Progenitor cell of endocrine pancreas (in vitro differentiated cells): ENCODE data around the gene ANGPT4. TPM values are rescaled to one million over a fixed set of nuclear protein-coding genes. Genes with fewer than 3 reads are reported as not detected.

Experiments
- DNase-seq: peaks from one replicate; pipeline ENCODE4 v3.0.0; 2021; ENCODE audit warnings: low spot score; ENCODE audit not compliant: unreplicated experiment
- H3K27ac Mint-ChIP-seq: 2 replicates; pipeline ENCODE4 v1.8.0; 2021; ENCODE audit warnings: mild to moderate bottlenecking, moderate library complexity, mixed read lengths
- H3K27me3 Mint-ChIP-seq: 2 replicates; pipeline ENCODE4 v1.8.0; 2021; ENCODE audit warnings: mixed read lengths
- H3K36me3 Mint-ChIP-seq: 2 replicates; pipeline ENCODE4 v1.8.0; 2022; ENCODE audit warnings: mixed read lengths; ENCODE audit not compliant: insufficient read depth
- H3K4me1 Mint-ChIP-seq: 2 replicates; pipeline ENCODE4 v1.8.0; 2021; ENCODE audit warnings: low read depth, mixed read lengths
- H3K4me3 Mint-ChIP-seq: 2 replicates; pipeline ENCODE4 v1.8.0; 2021; ENCODE audit warnings: low read depth, mild to moderate bottlenecking, moderate library complexity, mixed read lengths
- H3K9me3 Mint-ChIP-seq: 2 replicates; pipeline ENCODE4 v1.8.0; 2021; ENCODE audit warnings: low read depth, mixed read lengths
- total RNA-seq: library from RNA; stranded (reverse); gene quantifications from 2 replicates; pipeline ENCODE4 v1.2.1, GENCODE V29; 2021
- TF ChIP-seq, protein P1 (sequence below): fragments of 200-600 bp; sonication (generic); IDR thresholded peaks from one replicate; pipeline ENCODE4 v1.5.0; 2021; ENCODE audit warnings: antibody characterized with exemption, mild to moderate bottlenecking; ENCODE audit not compliant: unreplicated experiment

ANGPT4 gene
- total RNA-seq, 1 donor from 2014 or later = not detected

DNA sequence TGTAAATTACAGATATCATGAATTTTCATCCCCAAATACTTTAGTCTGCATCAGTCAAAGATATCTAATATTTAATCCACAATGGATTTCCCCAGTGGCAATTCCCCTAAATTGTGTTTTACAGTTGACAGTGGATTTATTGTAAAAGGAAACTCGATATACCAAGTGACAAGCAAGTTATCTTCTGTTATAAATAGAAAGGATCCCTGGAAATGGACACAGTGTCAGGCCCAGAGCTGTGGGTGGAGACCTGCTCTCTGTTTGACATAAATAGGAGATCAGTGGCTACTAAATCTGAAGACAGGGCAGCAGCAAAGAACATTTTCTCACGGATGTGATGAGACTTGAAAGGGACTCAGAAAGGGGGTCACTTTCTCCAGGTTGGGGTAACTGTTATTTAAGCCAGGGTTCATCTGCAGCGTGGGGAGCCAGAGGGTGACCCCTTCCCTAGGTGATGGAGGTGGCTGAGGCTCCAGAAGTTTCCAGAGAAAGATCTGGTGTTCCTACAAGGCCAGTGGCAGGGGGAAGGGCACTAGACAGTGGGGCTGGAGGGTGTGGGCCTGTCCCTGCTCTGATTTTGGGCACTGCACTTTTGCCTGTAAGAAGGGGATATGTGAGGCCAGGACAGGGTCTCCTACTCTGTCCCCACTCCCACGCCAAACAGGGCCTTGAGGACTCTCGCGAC is 94.9 kb downstream of the ANGPT4 start:
- Mint-ChIP-seq H3K27me3 (peaks cover 4% of the 10 kb centered on the region), H3K27ac (no peak overlapping the region), H3K4me3 (no peak overlapping the region), H3K4me1 (peaks cover 6% of the 10 kb centered on the region), H3K36me3 (no peaks in the 10 kb centered on the region), H3K9me3 (no peaks in the 10 kb centered on the region)
- TF ChIP-seq, protein P1, sequence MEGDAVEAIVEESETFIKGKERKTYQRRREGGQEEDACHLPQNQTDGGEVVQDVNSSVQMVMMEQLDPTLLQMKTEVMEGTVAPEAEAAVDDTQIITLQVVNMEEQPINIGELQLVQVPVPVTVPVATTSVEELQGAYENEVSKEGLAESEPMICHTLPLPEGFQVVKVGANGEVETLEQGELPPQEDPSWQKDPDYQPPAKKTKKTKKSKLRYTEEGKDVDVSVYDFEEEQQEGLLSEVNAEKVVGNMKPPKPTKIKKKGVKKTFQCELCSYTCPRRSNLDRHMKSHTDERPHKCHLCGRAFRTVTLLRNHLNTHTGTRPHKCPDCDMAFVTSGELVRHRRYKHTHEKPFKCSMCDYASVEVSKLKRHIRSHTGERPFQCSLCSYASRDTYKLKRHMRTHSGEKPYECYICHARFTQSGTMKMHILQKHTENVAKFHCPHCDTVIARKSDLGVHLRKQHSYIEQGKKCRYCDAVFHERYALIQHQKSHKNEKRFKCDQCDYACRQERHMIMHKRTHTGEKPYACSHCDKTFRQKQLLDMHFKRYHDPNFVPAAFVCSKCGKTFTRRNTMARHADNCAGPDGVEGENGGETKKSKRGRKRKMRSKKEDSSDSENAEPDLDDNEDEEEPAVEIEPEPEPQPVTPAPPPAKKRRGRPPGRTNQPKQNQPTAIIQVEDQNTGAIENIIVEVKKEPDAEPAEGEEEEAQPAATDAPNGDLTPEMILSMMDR = no peak
- DNase-seq = no peak

DNA sequence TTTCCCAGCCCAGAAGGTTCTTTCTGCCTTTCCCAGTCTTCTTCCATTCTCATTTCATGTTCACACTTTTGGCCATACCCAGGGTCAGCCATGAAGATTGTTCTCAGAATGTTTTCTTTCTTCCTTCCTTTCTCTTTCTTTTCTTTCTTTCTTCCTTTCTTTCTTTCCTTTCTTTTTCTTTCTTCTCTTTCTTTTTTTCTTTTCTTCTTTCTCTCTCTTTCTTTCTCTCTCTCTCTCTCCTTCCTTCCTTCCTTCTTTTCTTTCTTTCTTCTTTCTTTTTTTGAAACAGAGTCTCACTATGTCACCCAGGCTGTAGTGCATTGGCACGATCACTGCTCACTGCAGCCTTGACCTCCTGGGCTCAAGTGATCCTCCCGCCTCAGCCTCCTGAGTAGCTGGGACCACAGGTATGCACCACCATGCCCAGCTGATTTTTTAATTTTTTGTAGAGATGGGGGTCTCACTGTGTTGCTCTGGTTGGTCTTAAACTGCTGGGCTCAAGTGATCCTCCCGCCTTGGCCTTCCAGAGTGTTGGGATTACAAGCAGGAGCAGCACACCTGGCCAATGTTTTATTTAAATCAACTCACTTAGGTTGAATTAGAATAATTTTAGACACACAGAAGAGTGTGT is 95.7 kb downstream of the ANGPT4 start:
- TF ChIP-seq, protein P1 = no peak
- Mint-ChIP-seq H3K27me3 (peaks cover 4% of the 10 kb centered on the region), H3K4me3 (no peak overlapping the region), H3K4me1 (peaks cover 6% of the 10 kb centered on the region), H3K36me3 (no peaks in the 10 kb centered on the region), H3K9me3 (no peaks in the 10 kb centered on the region), H3K27ac (no peak overlapping the region)
- no peak for DNase-seq

Other genes starting within 250 kb of the ANGPT4 start
- not detected in 2 replicates for gene SCRT2, start 240.5 kb downstream of the ANGPT4 start, total RNA-seq
- gene SLC52A3, start 147.8 kb downstream of the ANGPT4 start, total RNA-seq = 0.38 and 0.44 TPM in 2 replicates
- 17.4 and 17.9 TPM in 2 replicates for gene FAM110A, start 82.6 kb downstream of the ANGPT4 start, total RNA-seq
- 1.4 and 1.7 TPM in 2 replicates for gene RSPO4, start 86.0 kb upstream of the ANGPT4 start, total RNA-seq
- 92.5 and 94.5 TPM in 2 replicates for gene PSMF1, start 202.3 kb upstream of the ANGPT4 start, total RNA-seq